CD4-positive, alpha-beta memory T cell (primary cell): ENCODE data around the gene SIGMAR1. TPM values are rescaled to one million over a fixed set of nuclear protein-coding genes. Genes with fewer than 3 reads are reported as not detected.
A peak's percentile ranks its signal among the peaks of the same experiment; 100 is the strongest.

Experiments used
- CTCF ChIA-PET: fragments of 350-600 bp; sonication (Branson Sonifier 250); formaldehyde crosslinking; loops from one replicate; lab custom pipeline; 2021; ENCODE audit warnings: inconsistent platforms; ENCODE audit not compliant: partially characterized antibody; lab: Charles Lee
- POLR2A ChIA-PET: fragments of 350-600 bp; sonication (Branson Sonifier 250); formaldehyde crosslinking; loops from one replicate; lab custom pipeline; 2021; ENCODE audit not compliant: partially characterized antibody; lab: Charles Lee
- DNase-seq, 5 donors: peaks; one replicate each; pipeline versions ENCODE4 v3.0.0 to v3.0.0-alpha.2; 2020 to 2022; ENCODE audit warnings: mixed read lengths in 1 of 5
- H3K27ac ChIP-seq: one replicate; pipeline ENCODE4 v1.7.0; 2013; ENCODE audit warnings: low read depth, low read length
- H3K27me3 ChIP-seq: 2 replicates; pipeline ENCODE4 v1.7.0; 2013; ENCODE audit warnings: mild to moderate bottlenecking, low read length, moderate library complexity; ENCODE audit not compliant: insufficient read depth
- H3K36me3 ChIP-seq: 2 replicates; pipeline ENCODE4 v1.7.0; 2013; ENCODE audit warnings: mild to moderate bottlenecking, low read length, moderate library complexity; ENCODE audit not compliant: insufficient read depth
- H3K4me1 ChIP-seq: 2 replicates; pipeline ENCODE4 v1.7.0; 2013; ENCODE audit warnings: mild to moderate bottlenecking, low read length, moderate library complexity; ENCODE audit not compliant: insufficient read depth
- H3K4me3 ChIP-seq, 2 donors: one replicate each; pipeline ENCODE4 v1.7.0; 2013; ENCODE audit warnings: low read length in 2 of 2, mild to moderate bottlenecking in 1 of 2
- H3K9me3 ChIP-seq, 2 donors: one replicate each; pipeline ENCODE4 v1.7.0; 2013; ENCODE audit warnings: low read length in 2 of 2, control low read depth in 1 of 2; ENCODE audit not compliant: control insufficient read depth in 1 of 2
- H3K27ac Mint-ChIP-seq, 7 donors: one replicate each; pipeline ENCODE4 v1.8.0; 2020 to 2021; ENCODE audit warnings: mixed read lengths in 7 of 7, mild to moderate bottlenecking in 6 of 7, inconsistent platforms in 3 of 7, moderate library complexity in 3 of 7
- H3K27me3 Mint-ChIP-seq, 2 donors: one replicate each; pipeline ENCODE4 v1.8.0; 2020 to 2021; ENCODE audit warnings: mixed read lengths in 2 of 2
- H3K36me3 Mint-ChIP-seq, 2 donors: one replicate each; pipeline ENCODE4 v1.8.0; 2020 to 2021; ENCODE audit warnings: mixed read lengths in 2 of 2, inconsistent platforms in 1 of 2, mild to moderate bottlenecking in 1 of 2
- H3K4me1 Mint-ChIP-seq, 4 donors: one replicate each; pipeline ENCODE4 v1.8.0; 2020 to 2021; ENCODE audit warnings: mixed read lengths in 4 of 4, mild to moderate bottlenecking in 1 of 4
- H3K4me3 Mint-ChIP-seq, 8 donors: one replicate each; pipeline ENCODE4 v1.8.0; 2020 to 2021; ENCODE audit warnings: mixed read lengths in 8 of 8, mild to moderate bottlenecking in 7 of 8, moderate library complexity in 6 of 8, inconsistent platforms in 3 of 8
- H3K9me3 Mint-ChIP-seq, 8 donors: one replicate each; pipeline ENCODE4 v1.8.0; 2020 to 2021; ENCODE audit warnings: mixed read lengths in 8 of 8, mild to moderate bottlenecking in 5 of 8, inconsistent platforms in 3 of 8, moderate library complexity in 1 of 8
- intact Hi-C: fragments of 100-400 bp; cut with micrococcal nuclease; formaldehyde crosslinking; loops from one replicate; pipeline ENCODE4 v1.15.1; 2023
- polyA plus RNA-seq, 2 donors: library from polyadenylated mRNA; unstranded; fragments of 300-500 nt; fragmentation: Illumina TruSeq; gene quantifications; one replicate each; pipeline ENCODE4 v1.2.3, GENCODE V29; 2021
- total RNA-seq, 2 experiments: library from RNA; stranded (reverse); gene quantifications; one replicate each; pipeline ENCODE4 v1.2.3, GENCODE V29; 2021

SIGMAR1 gene
- total and polyA plus RNA-seq, 4 experiments from 2014 or later, result 56.1 to 193 (median 92.6) TPM

GRCh38 chr9:34665067-34665380, 27.4 kb upstream of the SIGMAR1 start:
- Histone ChIP-seq H3K36me3 (peaks cover 15% of the 10 kb centered on the region), H3K9me3 (no peaks in the 10 kb centered on the region), H3K4me1 (peaks cover 62% of the 10 kb centered on the region), H3K27me3 (no peaks in the 10 kb centered on the region), H3K27ac (peak overlapping the region; percentile 98), H3K4me3 (peak overlapping the region; percentile 57 to 61)
- Mint-ChIP-seq H3K4me3 (peak overlapping the region; percentile 85 to 97 (median 93)), H3K27ac (peak overlapping the region; percentile 95 to 99 (median 99)), H3K27me3 (no peaks in the 10 kb centered on the region), H3K36me3 (peaks cover 38 to 40% of the 10 kb centered on the region in 2 donors), H3K9me3 (peaks cover 2 to 19% (median 10%) of the 10 kb centered on the region in 8 donors), H3K4me1 (peaks cover 43 to 70% (median 57%) of the 10 kb centered on the region in 4 donors)
- DNase-seq, result no peak
- ChIA-PET CTCF (interaction anchor here (0.7 to 8.6 kb wide), 11 partner anchors 9 to 431 kb away, joined by 3 to 168 read pairs (median 4); partner anchors contain the start of genes DCTN3, GALT, PIGO and SIGMAR1), POLR2A (interaction anchor here (0.8 to 18.7 kb wide), 12 partner anchors 9 to 952 kb away, joined by 3 to 484 read pairs (median 4); partner anchors contain the start of genes DCTN3, DNAI1, GALT and IL11RA)
- intact Hi-C loops, result loop anchor here (1.0 to 10.0 kb wide), 7 partner anchors 28 to 1150 kb away; partner anchors contain the start of genes CREB3, DNAJB5, FANCG and HINT2

GRCh38 chr9:34664281-34665066, 26.9 kb upstream of the SIGMAR1 start:
- peaks cover 62% of the 10 kb centered on the region for H3K4me1 ChIP-seq
- peak overlapping the region; percentile 98 for H3K27ac ChIP-seq
- Mint-ChIP-seq H3K36me3 (peaks cover 34 to 38% of the 10 kb centered on the region in 2 donors), H3K9me3 (peaks cover 0 to 13% (median 5%) of the 10 kb centered on the region in 8 donors), H3K27ac (peak overlapping the region; percentile 95 to 99 (median 98)), H3K4me1 (peaks cover 43 to 70% (median 57%) of the 10 kb centered on the region in 4 donors), H3K4me3 (peak overlapping the region; percentile 85 to 97 (median 93)), H3K27me3 (no peaks in the 10 kb centered on the region)
- H3K27me3 ChIP-seq, result no peaks in the 10 kb centered on the region
- peak overlapping the region; percentile 57 to 61 for H3K4me3 ChIP-seq
- CTCF ChIA-PET, result interaction anchor here (0.7 to 8.6 kb wide), 14 partner anchors 8 to 432 kb away, joined by 3 to 168 read pairs (median 4); partner anchors contain the start of genes DCTN3, GALT, PIGO and SIGMAR1
- POLR2A ChIA-PET, result interaction anchor here (0.8 to 18.7 kb wide), 11 partner anchors 8 to 952 kb away, joined by 3 to 484 read pairs (median 4); partner anchors contain the start of genes DCTN3, DNAI1, GALT and IL11RA
- intact Hi-C loops, result loop anchor here (1.0 to 10.0 kb wide), 9 partner anchors 18 to 1150 kb away; partner anchors contain the start of genes CREB3, DNAJB5, FANCG and GALT
- peaks cover 15% of the 10 kb centered on the region for H3K36me3 ChIP-seq
- DNase-seq, result peak; percentile 57 to 79 (median 74)
- H3K9me3 ChIP-seq, result no peaks in the 10 kb centered on the region

GRCh38 chr9:34663303-34663605, 25.7 kb upstream of the SIGMAR1 start:
- H3K27ac ChIP-seq, result peak overlapping the region; percentile 98
- H3K27me3 Mint-ChIP-seq, result no peaks in the 10 kb centered on the region
- peak; percentile 60 to 75 (median 68) for DNase-seq
- H3K36me3 Mint-ChIP-seq, result peaks cover 24 to 28% of the 10 kb centered on the region in 2 donors
- peaks cover 0 to 2% (median 0%) of the 10 kb centered on the region in 8 donors for H3K9me3 Mint-ChIP-seq
- H3K4me1 ChIP-seq, result peaks cover 62% of the 10 kb centered on the region
- peaks cover 15% of the 10 kb centered on the region for H3K36me3 ChIP-seq
- peak overlapping the region; percentile 28 to 97 (median 85) for H3K4me3 Mint-ChIP-seq
- peak overlapping the region in 1 of 2 donors; percentile 18 for H3K4me3 ChIP-seq
- CTCF ChIA-PET, result interaction anchor here (1.0 to 8.6 kb wide), 7 partner anchors 9 to 60 kb away, joined by 3 to 168 read pairs (median 4); partner anchors contain the start of genes GALT and SIGMAR1
- peaks cover 43 to 69% (median 56%) of the 10 kb centered on the region in 4 donors for H3K4me1 Mint-ChIP-seq
- H3K27me3 ChIP-seq, result no peaks in the 10 kb centered on the region
- POLR2A ChIA-PET, result interaction anchor here (0.6 to 18.7 kb wide), 4 partner anchors 20 to 438 kb away, joined by 3 to 484 read pairs (median 6); partner anchors contain the start of genes ARID3C, DCTN3, GALT and IL11RA
- H3K27ac Mint-ChIP-seq, result peak overlapping the region; percentile 95 to 99 (median 98)
- no peaks in the 10 kb centered on the region for H3K9me3 ChIP-seq
- intact Hi-C loops, result loop anchor here (10.0 kb wide), 3 partner anchors 412 to 1152 kb away; partner anchors contain the start of genes CREB3, FANCG, HINT2 and SPAG8

GRCh38 chr9:34662526-34663302, 25.1 kb upstream of the SIGMAR1 start, which contains the start of gene CCL27:
Gene CCL27 (minus strand): TSS chr9:34662657. CDS start chr9:34662633, 24 bp downstream.
- H3K27ac ChIP-seq, result peak within 1 kb of the TSS; percentile 98
- Mint-ChIP-seq H3K27me3 (no peaks in the 10 kb centered on the region), H3K4me3 (peak within 1 kb of the TSS; percentile 28 to 97 (median 85)), H3K27ac (peak within 1 kb of the TSS; percentile 95 to 99 (median 98)), H3K9me3 (peaks cover 0 to 2% (median 0%) of the 10 kb centered on the region in 8 donors), H3K36me3 (peaks cover 20 to 28% of the 10 kb centered on the region in 2 donors), H3K4me1 (peaks cover 43 to 69% (median 55%) of the 10 kb centered on the region in 4 donors)
- peaks cover 62% of the 10 kb centered on the region for H3K4me1 ChIP-seq
- peak within 1 kb of the TSS in 1 of 2 donors; percentile 18 for H3K4me3 ChIP-seq
- ChIA-PET POLR2A (interaction anchor here (0.6 to 18.7 kb wide), 5 partner anchors 19 to 438 kb away, joined by 3 to 484 read pairs (median 3); partner anchors contain the start of genes ARID3C, DCTN3, GALT and IL11RA), CTCF (interaction anchor here (1.0 to 8.6 kb wide), 8 partner anchors 9 to 60 kb away, joined by 3 to 168 read pairs (median 4); partner anchors contain the start of genes GALT and SIGMAR1)
- peaks cover 15% of the 10 kb centered on the region for H3K36me3 ChIP-seq
- no peaks in the 10 kb centered on the region for H3K27me3 ChIP-seq
- no peak for DNase-seq
- intact Hi-C loops, result loop anchor here (10.0 kb wide), 3 partner anchors 412 to 1152 kb away; partner anchors contain the start of genes CREB3, FANCG, HINT2 and SPAG8
- H3K9me3 ChIP-seq, result no peaks in the 10 kb centered on the region

GRCh38 chr9:34659592-34660253, 22.1 kb upstream of the SIGMAR1 start:
- Histone ChIP-seq H3K4me3 (no peak overlapping the region), H3K27me3 (no peaks in the 10 kb centered on the region), H3K9me3 (no peaks in the 10 kb centered on the region), H3K36me3 (peaks cover 15% of the 10 kb centered on the region), H3K4me1 (peaks cover 44% of the 10 kb centered on the region), H3K27ac (peak overlapping the region; percentile 98)
- Mint-ChIP-seq H3K27me3 (no peaks in the 10 kb centered on the region), H3K27ac (peak overlapping the region in 5 of 7 donors; percentile 30 to 95 (median 41)), H3K4me1 (peaks cover 43 to 53% (median 47%) of the 10 kb centered on the region in 4 donors), H3K4me3 (no peak overlapping the region), H3K9me3 (no peaks in the 10 kb centered on the region), H3K36me3 (peaks cover 17 to 26% of the 10 kb centered on the region in 2 donors)
- ChIA-PET CTCF (interaction anchor here (6.4 to 8.6 kb wide), 3 partner anchors 14 to 41 kb away, joined by 90 to 168 read pairs (median 115); partner anchors contain the start of genes GALT and SIGMAR1), POLR2A (interaction anchor here (18.7 kb wide), 1 partner anchor 16 kb away, joined by 484 read pairs; the partner anchor contains the start of genes GALT, IL11RA and SIGMAR1)
- intact Hi-C loops, result loop anchor here (10.0 kb wide), 3 partner anchors 415 to 1155 kb away; partner anchors contain the start of genes CREB3, FANCG, HINT2 and SPAG8
- no peak for DNase-seq
